Uterus (tissue), 4 donors: ENCODE data around the gene DUS2. TPM values are rescaled to one million over a fixed set of nuclear protein-coding genes. Genes with fewer than 3 reads are reported as not detected.
"Not testable (repeated sequence)": the region's sequence is repeated elsewhere in the genome, so short reads cannot be mapped to it uniquely, and the experiment has no call there.

Experiments
- DNase-seq, 2 donors: peaks; one replicate each; pipeline ENCODE4 v3.0.0-alpha.2; 2019 to 2020
- H3K27ac ChIP-seq, 2 donors: fragments of 200-600 bp; sonication (generic); 1 replicate in 1 of 2; 2 replicates in 1 of 2; pipeline ENCODE4 v1.5.1; 2016 to 2018
- H3K27me3 ChIP-seq, 2 donors: fragments of 200-600 bp; sonication (generic); one replicate each; pipeline ENCODE4 v1.5.1; 2018 to 2019; ENCODE audit warnings: control low read depth in 1 of 2
- H3K36me3 ChIP-seq, 2 donors: fragments of 200-600 bp; sonication (generic); one replicate each; pipeline ENCODE4 v1.5.1; 2019; ENCODE audit warnings: control low read depth in 1 of 2
- H3K4me1 ChIP-seq, 2 donors: fragments of 200-600 bp; sonication (generic); one replicate each; pipeline ENCODE4 v1.5.1; 2018 to 2019; ENCODE audit warnings: control low read depth in 1 of 2
- H3K4me3 ChIP-seq, 2 donors: fragments of 200-600 bp; sonication (generic); 1 replicate in 1 of 2; 2 replicates in 1 of 2; pipeline ENCODE4 v1.5.1; 2018 to 2019; ENCODE audit warnings: mild to moderate bottlenecking in 1 of 2
- H3K9me3 ChIP-seq, 2 donors: fragments of 200-600 bp; sonication (generic); one replicate each; pipeline ENCODE4 v1.5.1; 2019; ENCODE audit warnings: control low read depth in 1 of 2
- CTCF ChIP-seq, 4 experiments: fragments of 200-600 bp in 2 of 4; fragments of 450-650 bp in 2 of 4; sonication (generic) in 2 of 4; IDR thresholded peaks; one replicate each; pipeline ENCODE4 v1.5.1; 2016 to 2019; ENCODE audit warnings: antibody characterized with exemption in 4 of 4, mild to moderate bottlenecking in 2 of 4, moderate library complexity in 1 of 4
- POLR2A ChIP-seq, 2 donors: fragments of 450-650 bp; IDR thresholded peaks; one replicate each; pipeline ENCODE4 v1.6.1; 2016; ENCODE audit warnings: antibody characterized with exemption in 2 of 2, mild to moderate bottlenecking in 1 of 2, moderate library complexity in 1 of 2
- intact Hi-C: fragments of 100-400 bp; cut with DNase I; formaldehyde crosslinking; loops from one replicate; pipeline ENCODE4 v1.15.1; 2023; ENCODE audit warnings: low total_unique reads
- total RNA-seq, 4 donors: library from RNA; depleted of rRNA in 3 of 4; stranded (reverse); fragments of >200 nt in 3 of 4; gene quantifications; one replicate each; pipeline versions ENCODE4 v1.1.0 to v1.2.4, GENCODE V29; 2014 to 2023
- donor health status: DM: yes; HTN: yes; CAD: no.

The DUS2 gene
- total RNA-seq, 4 donors from 2014 or later, result 2.0 to 18.4 (median 5.6) TPM

DNA sequence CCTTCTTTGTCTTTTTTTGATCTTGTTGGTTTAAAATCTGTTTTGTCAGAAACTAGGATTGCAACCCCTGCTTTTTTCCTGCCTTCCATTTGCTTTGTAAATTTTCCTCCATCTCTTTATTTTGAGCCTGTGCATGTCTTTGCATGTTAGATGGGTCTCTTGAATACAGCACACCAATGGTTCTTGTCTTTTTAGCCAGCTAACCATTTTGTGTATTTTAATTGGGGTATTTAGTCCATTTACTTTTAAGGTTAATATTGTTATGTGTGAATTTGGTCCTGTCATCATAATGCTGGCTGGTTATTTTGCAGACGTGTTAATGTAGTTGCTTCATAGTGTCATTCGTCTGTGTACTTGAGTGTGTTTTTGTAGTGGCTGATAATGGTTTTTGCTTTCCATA, 88.3 kb downstream of the DUS2 start:
- TF ChIP-seq CTCF (IDR thresholded peaks at IDR 0.05) (no peak), POLR2A (IDR thresholded peaks at IDR 0.05) (no peak)
- no peak for DNase-seq
- Histone ChIP-seq H3K27me3 (no peaks in the 10 kb centered on the region), H3K4me1 (no peaks in the 10 kb centered on the region), H3K36me3 (no peaks in the 10 kb centered on the region), H3K27ac (no peak overlapping the region), H3K9me3 (no peaks in the 10 kb centered on the region), H3K4me3 (no peak overlapping the region)
- intact Hi-C loops, result no loop called here

GRCh38 chr16:68113059-68113761, 90.1 kb downstream of the DUS2 start:
- no peak overlapping the region for H3K4me3 ChIP-seq
- H3K4me1 ChIP-seq, result peaks cover 0 to 4% of the 10 kb centered on the region in 2 donors
- no peak for DNase-seq
- no peaks in the 10 kb centered on the region for H3K36me3 ChIP-seq
- TF ChIP-seq POLR2A (IDR thresholded peaks at IDR 0.05), result no peak
- TF ChIP-seq CTCF (IDR thresholded peaks at IDR 0.05), result no peak
- H3K9me3 ChIP-seq, result no peaks in the 10 kb centered on the region
- no peak overlapping the region for H3K27ac ChIP-seq
- intact Hi-C loops, result no loop called here
- H3K27me3 ChIP-seq, result no peaks in the 10 kb centered on the region

- H3K4me1 ChIP-seq, result peaks cover 0 to 4% of the 10 kb centered on the region in 2 donors
- TF ChIP-seq CTCF (IDR thresholded peaks at IDR 0.05) (no peak), POLR2A (IDR thresholded peaks at IDR 0.05) (no peak)
- H3K36me3 ChIP-seq, result no peaks in the 10 kb centered on the region
- H3K9me3 ChIP-seq, result no peaks in the 10 kb centered on the region
- no peak for DNase-seq
- no peak overlapping the region for H3K27ac ChIP-seq
- intact Hi-C loops, result no loop called here
- no peak overlapping the region for H3K4me3 ChIP-seq
- H3K27me3 ChIP-seq, result no peaks in the 10 kb centered on the region
Observed at GRCh38 chr16:68113765-68114240, 90.7 kb downstream of the DUS2 start.

GRCh38 chr16:68114939-68115338, 91.9 kb downstream of the DUS2 start:
- intact Hi-C loops, H3K4me3 ChIP-seq, H3K4me1 ChIP-seq: not testable (repeated sequence)

DNA sequence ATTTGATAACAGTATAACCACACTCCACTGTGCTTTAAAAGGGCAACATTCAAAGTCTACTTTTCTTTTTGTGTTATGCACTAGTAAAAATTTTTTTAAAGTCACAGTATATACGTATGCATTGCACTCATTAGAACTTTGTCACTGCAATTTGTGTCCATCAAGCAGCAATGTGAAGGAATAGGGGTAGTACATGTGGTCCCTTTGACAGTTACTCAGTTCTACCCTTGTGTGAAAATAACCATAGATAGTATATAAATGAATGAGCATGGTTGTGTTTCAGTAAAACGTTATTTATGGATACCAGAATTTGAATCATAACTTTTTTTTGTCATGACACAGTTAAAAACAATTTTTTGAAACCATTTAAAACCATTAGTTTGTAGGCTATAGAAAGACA, 92.8 kb downstream of the DUS2 start:
- Histone ChIP-seq H3K27ac (no peak overlapping the region), H3K4me3 (no peak overlapping the region), H3K36me3 (no peaks in the 10 kb centered on the region), H3K27me3 (no peaks in the 10 kb centered on the region), H3K4me1 (peaks cover 0 to 4% of the 10 kb centered on the region in 2 donors), H3K9me3 (no peaks in the 10 kb centered on the region)
- no peak for TF ChIP-seq CTCF (IDR thresholded peaks at IDR 0.05)
- no peak for TF ChIP-seq POLR2A (IDR thresholded peaks at IDR 0.05)
- no peak for DNase-seq
- intact Hi-C loops, result no loop called here

More at GRCh38 chr16:68114939-68115338, 91.9 kb downstream of the DUS2 start:
- not testable (repeated sequence) for DNase-seq, H3K9me3 ChIP-seq, H3K27me3 ChIP-seq, H3K36me3 ChIP-seq, H3K27ac ChIP-seq
